ENCODE results near the gene TRMT61B. TPM values are rescaled to one million over a fixed set of nuclear protein-coding genes. Genes with fewer than 3 reads are reported as not detected.

The TRMT61B gene
- total and polyA plus RNA-seq, 2 of the 4 experiments (the other 2 are of a cell fraction) = 5.7 to 6.6 TPM

- no CpG with 5 or more reads among the region's 1 CpG for WGBS, 2 experiments (ENCODE audit: extremely low coverage in 2 of 2, insufficient read length in 1 of 2)
- intact Hi-C loops (cut with micrococcal nuclease) = no loop called here
- BruUV-seq (replicated peaks) = no TSS peak
Observed at GRCh38 chr2:28880193-28880592, 10.1 kb upstream of the TRMT61B start.

More at GRCh38 chr2:28880193-28880592, 10.1 kb upstream of the TRMT61B start:
- no peaks in the 10 kb centered on the region for H3K4me1 ChIP-seq (ENCODE audit: control insufficient read depth, insufficient read depth, low read length)
- no peak overlapping the region for H3K27ac ChIP-seq (ENCODE audit: insufficient read depth, low read length)
- H2BK20ac ChIP-seq (ENCODE audit: low read depth, low read length) = no peak overlapping the region
- no peak overlapping the region for H3K4ac ChIP-seq (ENCODE audit: low read depth, low read length)
- no peak overlapping the region for H3K14ac ChIP-seq (replicated peaks; ENCODE audit: low read depth, low read length)
- no peak overlapping the region for H3K9ac ChIP-seq (ENCODE audit: low read depth, low read length)
- ATAC-seq (ENCODE audit: low read depth) (no peak), DNase-seq (no peak)
- H4K8ac ChIP-seq (ENCODE audit: low read depth in 2 of 2, low read length in 2 of 2) = no peak overlapping the region
- no peak overlapping the region for H2BK120ac ChIP-seq (ENCODE audit: low read depth, low read length)
- TF ChIP-seq MXI1 (IDR thresholded peaks at IDR 0.05; ENCODE audit: borderline replicate concordance, low read depth, low read length) (no peak), FOS (IDR thresholded peaks at IDR 0.05; ENCODE audit: low read depth, low read length) (no peak), MAFK (IDR thresholded peaks at IDR 0.05; ENCODE audit: low read depth, low read length) (no peak), RAD21 (IDR thresholded peaks at IDR 0.05; ENCODE audit: low read length) (no peak), POLR2A (IDR thresholded peaks at IDR 0.05; ENCODE audit: low read depth, low read length) (no peak)
- POLR2A ChIA-PET (ENCODE audit: unreplicated experiment) = no interaction called here
- H2AFZ ChIP-seq (replicated peaks; ENCODE audit: low read length, poor library complexity) = no peak overlapping the region
- H2AK9ac ChIP-seq (replicated peaks; ENCODE audit: low read depth, low read length, poor library complexity) = no peak overlapping the region
- in situ Hi-C loops (cut with MboI; ENCODE audit: low sequenced_read_pairs) = no loop called here
- no peaks in the 10 kb centered on the region for H3K79me1 ChIP-seq (ENCODE audit: low read depth in 1 of 2, low read length in 2 of 2)
- H4K91ac ChIP-seq (ENCODE audit: insufficient read depth, low read depth, low read length) = no peak overlapping the region
- H2BK5ac ChIP-seq (ENCODE audit: low read depth, low read length, poor library complexity, severe bottlenecking) = no peak overlapping the region
- no peak overlapping the region for H3K56ac ChIP-seq (ENCODE audit: extremely low read depth, insufficient read depth, low read length)
- no peaks in the 10 kb centered on the region for H3K36me3 ChIP-seq (ENCODE audit: control insufficient read depth, insufficient read depth, low read length)
- no peak overlapping the region for H3K4me3 ChIP-seq (ENCODE audit: insufficient read depth, low read depth, low read length)
- no peak overlapping the region for H3K4me2 ChIP-seq (ENCODE audit: low read depth, low read length)
- no peaks in the 10 kb centered on the region for H3K9me1 ChIP-seq (ENCODE audit: insufficient read depth, low read length)
- H3K23ac ChIP-seq (ENCODE audit: low read depth, low read length) = no peak overlapping the region
- no peak overlapping the region for H3K18ac ChIP-seq (ENCODE audit: low read depth, low read length)
- H2AK5ac ChIP-seq (ENCODE audit: low read depth, low read length) = no peak overlapping the region
- CTCF ChIA-PET = no interaction called here
- dilution Hi-C loops (cut with HindIII; ENCODE audit: low sequenced_read_pairs, unreplicated experiment) = no loop called here
- no peak overlapping the region for H4K5ac ChIP-seq (ENCODE audit: low read depth, low read length)
- no peaks in the 10 kb centered on the region for H4K20me1 ChIP-seq (ENCODE audit: insufficient read depth, low read length)
- H3K9me3 ChIP-seq (ENCODE audit: control insufficient read depth, insufficient read depth, low read length) = no peaks in the 10 kb centered on the region
- no peak overlapping the region for H2BK15ac ChIP-seq (ENCODE audit: low read depth, low read length)
- peaks cover 11% of the 10 kb centered on the region for H3K27me3 ChIP-seq (ENCODE audit: control insufficient read depth, insufficient read depth, low read length)
